WERI-Rb-1 (cell line): ENCODE results near the gene EMSY.
"Not testable (repeated sequence)": the region's sequence is repeated elsewhere in the genome, so short reads cannot be mapped to it uniquely, and the experiment has no call there.

Source experiments
- DNase-seq: peaks from one replicate; pipeline ENCODE4 v3.0.0-alpha.2; 2020
- H3K27ac ChIP-seq: fragments of 250-450 bp; sonication (Bioruptor Pico); 2 replicates; pipeline ENCODE4 v1.5.1; 2020; ENCODE audit warnings: mild to moderate bottlenecking, moderate library complexity
- H3K27me3 ChIP-seq: fragments of 250-450 bp; sonication (Bioruptor Pico); 2 replicates; pipeline ENCODE4 v1.5.1; 2021; ENCODE audit warnings: mild to moderate bottlenecking, low read depth, moderate library complexity; ENCODE audit not compliant: insufficient read depth, severe bottlenecking
- H3K36me3 ChIP-seq: fragments of 250-450 bp; sonication (Bioruptor Pico); 2 replicates; pipeline ENCODE4 v1.5.1; 2020; ENCODE audit warnings: mild to moderate bottlenecking, moderate library complexity
- H3K4me3 ChIP-seq: 2 replicates; pipeline ENCODE4 v1.5.1; 2011; ENCODE audit warnings: low read depth, mild to moderate bottlenecking, control low read depth, low read length
- H3K9me3 ChIP-seq: fragments of 250-450 bp; sonication (Bioruptor Pico); 2 replicates; pipeline ENCODE4 v1.5.1; 2021; ENCODE audit warnings: mild to moderate bottlenecking, moderate library complexity; ENCODE audit not compliant: severe bottlenecking
- TF ChIP-seq, protein P1 (sequence below): IDR thresholded peaks from 2 replicates; pipeline ENCODE4 v1.5.1; 2011; ENCODE audit warnings: low read depth, mild to moderate bottlenecking, control low read depth, inconsistent platforms, low read length

EMSY gene, protein sequence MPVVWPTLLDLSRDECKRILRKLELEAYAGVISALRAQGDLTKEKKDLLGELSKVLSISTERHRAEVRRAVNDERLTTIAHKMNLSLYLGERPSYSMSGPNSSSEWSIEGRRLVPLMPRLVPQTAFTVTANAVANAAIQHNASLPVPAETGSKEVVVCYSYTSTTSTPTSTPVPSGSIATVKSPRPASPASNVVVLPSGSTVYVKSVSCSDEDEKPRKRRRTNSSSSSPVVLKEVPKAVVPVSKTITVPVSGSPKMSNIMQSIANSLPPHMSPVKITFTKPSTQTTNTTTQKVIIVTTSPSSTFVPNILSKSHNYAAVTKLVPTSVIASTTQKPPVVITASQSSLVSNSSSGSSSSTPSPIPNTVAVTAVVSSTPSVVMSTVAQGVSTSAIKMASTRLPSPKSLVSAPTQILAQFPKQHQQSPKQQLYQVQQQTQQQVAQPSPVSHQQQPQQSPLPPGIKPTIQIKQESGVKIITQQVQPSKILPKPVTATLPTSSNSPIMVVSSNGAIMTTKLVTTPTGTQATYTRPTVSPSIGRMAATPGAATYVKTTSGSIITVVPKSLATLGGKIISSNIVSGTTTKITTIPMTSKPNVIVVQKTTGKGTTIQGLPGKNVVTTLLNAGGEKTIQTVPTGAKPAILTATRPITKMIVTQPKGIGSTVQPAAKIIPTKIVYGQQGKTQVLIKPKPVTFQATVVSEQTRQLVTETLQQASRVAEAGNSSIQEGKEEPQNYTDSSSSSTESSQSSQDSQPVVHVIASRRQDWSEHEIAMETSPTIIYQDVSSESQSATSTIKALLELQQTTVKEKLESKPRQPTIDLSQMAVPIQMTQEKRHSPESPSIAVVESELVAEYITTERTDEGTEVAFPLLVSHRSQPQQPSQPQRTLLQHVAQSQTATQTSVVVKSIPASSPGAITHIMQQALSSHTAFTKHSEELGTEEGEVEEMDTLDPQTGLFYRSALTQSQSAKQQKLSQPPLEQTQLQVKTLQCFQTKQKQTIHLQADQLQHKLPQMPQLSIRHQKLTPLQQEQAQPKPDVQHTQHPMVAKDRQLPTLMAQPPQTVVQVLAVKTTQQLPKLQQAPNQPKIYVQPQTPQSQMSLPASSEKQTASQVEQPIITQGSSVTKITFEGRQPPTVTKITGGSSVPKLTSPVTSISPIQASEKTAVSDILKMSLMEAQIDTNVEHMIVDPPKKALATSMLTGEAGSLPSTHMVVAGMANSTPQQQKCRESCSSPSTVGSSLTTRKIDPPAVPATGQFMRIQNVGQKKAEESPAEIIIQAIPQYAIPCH (N-terminal part only)

GRCh38 chr11:76444384-76445120, at the start of gene EMSY:
TSS of gene EMSY (plus strand) at chr11:76445018. CDS start at chr11:76446939, 1,921 bp downstream.
- DNase-seq = peak; percentile 98
- Histone ChIP-seq H3K36me3 (peaks cover 40% of the 10 kb centered on the region), H3K27me3 (no peaks in the 10 kb centered on the region), H3K9me3 (no peaks in the 10 kb centered on the region), H3K27ac (peak within 1 kb of the TSS; percentile 97), H3K4me3 (peak within 1 kb of the TSS; percentile 100)
- TF ChIP-seq, protein P1, sequence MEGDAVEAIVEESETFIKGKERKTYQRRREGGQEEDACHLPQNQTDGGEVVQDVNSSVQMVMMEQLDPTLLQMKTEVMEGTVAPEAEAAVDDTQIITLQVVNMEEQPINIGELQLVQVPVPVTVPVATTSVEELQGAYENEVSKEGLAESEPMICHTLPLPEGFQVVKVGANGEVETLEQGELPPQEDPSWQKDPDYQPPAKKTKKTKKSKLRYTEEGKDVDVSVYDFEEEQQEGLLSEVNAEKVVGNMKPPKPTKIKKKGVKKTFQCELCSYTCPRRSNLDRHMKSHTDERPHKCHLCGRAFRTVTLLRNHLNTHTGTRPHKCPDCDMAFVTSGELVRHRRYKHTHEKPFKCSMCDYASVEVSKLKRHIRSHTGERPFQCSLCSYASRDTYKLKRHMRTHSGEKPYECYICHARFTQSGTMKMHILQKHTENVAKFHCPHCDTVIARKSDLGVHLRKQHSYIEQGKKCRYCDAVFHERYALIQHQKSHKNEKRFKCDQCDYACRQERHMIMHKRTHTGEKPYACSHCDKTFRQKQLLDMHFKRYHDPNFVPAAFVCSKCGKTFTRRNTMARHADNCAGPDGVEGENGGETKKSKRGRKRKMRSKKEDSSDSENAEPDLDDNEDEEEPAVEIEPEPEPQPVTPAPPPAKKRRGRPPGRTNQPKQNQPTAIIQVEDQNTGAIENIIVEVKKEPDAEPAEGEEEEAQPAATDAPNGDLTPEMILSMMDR = no peak

DNA sequence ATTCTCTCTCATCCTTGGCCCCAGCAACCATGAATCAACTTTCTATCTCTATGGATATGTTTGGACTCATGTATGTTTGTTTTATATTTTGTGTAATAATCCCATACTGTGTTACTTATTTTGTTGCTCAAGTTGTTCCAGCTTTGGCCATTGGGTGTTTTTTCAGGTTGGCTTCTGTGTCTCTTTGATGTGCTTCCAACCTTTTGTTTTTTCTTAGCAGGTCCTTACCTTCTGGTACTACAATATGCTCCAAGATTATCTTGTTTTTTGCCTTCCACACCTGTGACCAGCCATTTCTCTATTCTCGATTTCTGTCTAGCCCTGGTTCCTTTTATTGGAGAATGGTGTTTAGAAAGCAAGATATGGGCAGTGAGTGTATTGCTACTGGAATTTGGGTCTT, 49.5 kb upstream of the EMSY start:
- Histone ChIP-seq H3K27ac (no peak overlapping the region), H3K27me3 (no peaks in the 10 kb centered on the region), H3K4me3 (no peak overlapping the region), H3K9me3 (no peaks in the 10 kb centered on the region), H3K36me3 (no peaks in the 10 kb centered on the region)
- TF ChIP-seq, protein P1 = no peak
- DNase-seq = no peak

GRCh38 chr11:76397383-76397782, 47.4 kb upstream of the EMSY start:
- TF ChIP-seq, protein P1 = no peak
- H3K9me3 ChIP-seq = no peaks in the 10 kb centered on the region
- DNase-seq = no peak
- H3K36me3 ChIP-seq = no peaks in the 10 kb centered on the region
- H3K27me3 ChIP-seq = no peaks in the 10 kb centered on the region
- H3K27ac ChIP-seq = no peak overlapping the region
- H3K4me3 ChIP-seq = no peak overlapping the region

GRCh38 chr11:76400967-76401366, 43.9 kb upstream of the EMSY start:
- Histone ChIP-seq H3K9me3 (no peaks in the 10 kb centered on the region), H3K27me3 (no peaks in the 10 kb centered on the region), H3K4me3 (no peak overlapping the region), H3K36me3 (no peaks in the 10 kb centered on the region), H3K27ac (no peak overlapping the region)
- TF ChIP-seq, protein P1 = no peak
- DNase-seq = no peak

GRCh38 chr11:76401484-76401883, 43.3 kb upstream of the EMSY start:
- H3K27me3 ChIP-seq, H3K36me3 ChIP-seq, H3K27ac ChIP-seq, DNase-seq, H3K4me3 ChIP-seq, H3K9me3 ChIP-seq: not testable (repeated sequence)
